AG04450 (cell line): ENCODE data around the gene AHRR. TPM values are rescaled to one million over a fixed set of nuclear protein-coding genes. Genes with fewer than 3 reads are reported as not detected.

Source experiments
- CTCF ChIA-PET: fragments of 300-600, 350-600 bp; formaldehyde crosslinking; extraction: SDS; loops from one replicate; lab custom pipeline; 2022; ENCODE audit warnings: antibody characterized with exemption, inconsistent platforms; lab: Charles Lee
- POLR2A ChIA-PET: fragments of 350-600 bp; formaldehyde crosslinking; extraction: SDS; loops from one replicate; lab custom pipeline; 2021; ENCODE audit warnings: antibody characterized with exemption, inconsistent platforms; lab: Yijun Ruan, JAX
- DNase-seq: peaks from one replicate; pipeline ENCODE4 v3.0.0-alpha.2; 2011; ENCODE audit warnings: low read depth, low spot score
- H3K27ac ChIP-seq: one replicate; pipeline ENCODE4 v1.5.1; 2012; ENCODE audit warnings: low read depth, low read length, control low read depth
- H3K27me3 ChIP-seq: one replicate; pipeline ENCODE4 v1.6.0; 2012; ENCODE audit warnings: low read length; ENCODE audit not compliant: control insufficient read depth, insufficient read depth
- H3K4me3 ChIP-seq: 2 replicates; pipeline ENCODE4 v1.5.1; 2011; ENCODE audit warnings: mild to moderate bottlenecking, low read depth, low read length, control low read depth
- H3K9me3 ChIP-seq: 2 replicates; pipeline ENCODE4 v1.5.1; 2012; ENCODE audit warnings: low read length; ENCODE audit not compliant: control insufficient read depth, insufficient read depth
- polyA plus RNA-seq: library from polyadenylated mRNA; depleted of rRNA; stranded (reverse); fragments of >200 nt; gene quantifications from 2 replicates; pipeline ENCODE4 v1.2.3, GENCODE V29; 2011
- TF ChIP-seq, protein P1 (sequence below): IDR thresholded peaks from 2 replicates; pipeline ENCODE4 v1.5.1; 2011; ENCODE audit warnings: low read depth, low read length, control low read depth, inconsistent platforms

Gene AHRR
- polyA plus RNA-seq, 1 experiment = 22.3 TPM

DNA sequence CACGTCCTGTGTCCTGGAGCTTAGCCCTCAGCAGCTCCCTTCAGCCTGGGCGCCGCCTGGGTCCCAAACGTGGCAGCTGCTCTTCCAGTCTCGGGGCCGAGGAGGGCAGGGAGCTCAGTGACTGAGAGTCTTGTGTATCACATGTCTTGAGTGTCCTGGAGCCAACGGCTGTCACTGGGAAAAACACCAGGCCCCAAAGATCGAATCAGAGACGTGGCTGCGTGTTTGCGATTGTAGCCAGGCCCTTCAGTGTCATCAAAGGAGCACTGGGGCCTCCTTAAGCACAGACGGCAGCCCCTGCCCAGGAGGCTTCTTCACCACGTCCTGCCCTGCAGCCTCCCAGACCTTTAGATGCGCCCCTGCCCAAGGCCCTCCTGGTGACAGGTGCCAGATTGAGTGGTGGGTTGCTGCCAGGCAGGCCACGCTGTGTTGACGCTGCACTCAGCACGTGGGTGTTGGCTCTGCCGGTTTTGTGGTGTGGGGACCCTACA is 115.8 kb downstream of the AHRR start:
- Histone ChIP-seq H3K27me3 (no peaks in the 10 kb centered on the region), H3K4me3 (no peak overlapping the region), H3K9me3 (peaks cover 3% of the 10 kb centered on the region), H3K27ac (no peak overlapping the region)
- CTCF ChIA-PET = interaction anchor here (5.2 kb wide), 1 partner anchor 120 kb away, joined by 31 read pairs; no protein-coding TSS in a partner anchor
- no peak for DNase-seq
- POLR2A ChIA-PET = no interaction called here
- TF ChIP-seq, protein P1, sequence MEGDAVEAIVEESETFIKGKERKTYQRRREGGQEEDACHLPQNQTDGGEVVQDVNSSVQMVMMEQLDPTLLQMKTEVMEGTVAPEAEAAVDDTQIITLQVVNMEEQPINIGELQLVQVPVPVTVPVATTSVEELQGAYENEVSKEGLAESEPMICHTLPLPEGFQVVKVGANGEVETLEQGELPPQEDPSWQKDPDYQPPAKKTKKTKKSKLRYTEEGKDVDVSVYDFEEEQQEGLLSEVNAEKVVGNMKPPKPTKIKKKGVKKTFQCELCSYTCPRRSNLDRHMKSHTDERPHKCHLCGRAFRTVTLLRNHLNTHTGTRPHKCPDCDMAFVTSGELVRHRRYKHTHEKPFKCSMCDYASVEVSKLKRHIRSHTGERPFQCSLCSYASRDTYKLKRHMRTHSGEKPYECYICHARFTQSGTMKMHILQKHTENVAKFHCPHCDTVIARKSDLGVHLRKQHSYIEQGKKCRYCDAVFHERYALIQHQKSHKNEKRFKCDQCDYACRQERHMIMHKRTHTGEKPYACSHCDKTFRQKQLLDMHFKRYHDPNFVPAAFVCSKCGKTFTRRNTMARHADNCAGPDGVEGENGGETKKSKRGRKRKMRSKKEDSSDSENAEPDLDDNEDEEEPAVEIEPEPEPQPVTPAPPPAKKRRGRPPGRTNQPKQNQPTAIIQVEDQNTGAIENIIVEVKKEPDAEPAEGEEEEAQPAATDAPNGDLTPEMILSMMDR = no peak

- CTCF ChIA-PET = interaction anchor here (5.2 kb wide), 1 partner anchor 121 kb away, joined by 31 read pairs; no protein-coding TSS in a partner anchor
- Histone ChIP-seq H3K27ac (no peak overlapping the region), H3K4me3 (no peak overlapping the region), H3K9me3 (peaks cover 7% of the 10 kb centered on the region), H3K27me3 (no peaks in the 10 kb centered on the region)
- DNase-seq = no peak
- POLR2A ChIA-PET = no interaction called here
- TF ChIP-seq, protein P1 = no peak
Observed at GRCh38 chr5:438481-438981, 117.0 kb downstream of the AHRR start.

DNA sequence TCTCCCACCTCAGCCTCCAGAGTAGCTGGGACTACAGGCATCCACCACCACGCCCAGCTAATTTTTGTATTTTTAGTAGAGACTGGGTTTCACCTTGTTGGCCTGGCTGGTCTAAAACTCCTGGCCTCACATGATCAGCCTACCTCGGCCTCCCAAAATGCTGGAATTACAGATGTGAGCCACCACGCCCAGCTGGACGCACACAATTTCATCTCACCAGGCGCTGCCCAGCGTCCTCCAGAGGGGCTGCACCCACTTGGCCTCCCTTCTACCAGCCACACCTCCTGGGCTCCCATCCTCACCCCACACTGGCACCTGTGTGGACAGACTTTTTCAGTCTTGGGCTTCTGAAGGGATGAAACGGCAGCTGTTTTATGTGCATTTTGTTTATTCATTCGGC is 117.7 kb downstream of the AHRR start:
- ChIA-PET POLR2A (no interaction called here), CTCF (interaction anchor here (1.0 to 5.2 kb wide), 2 partner anchors 8 to 122 kb away, joined by 3 to 31 read pairs; no protein-coding TSS in a partner anchor)
- no peak for DNase-seq
- H3K27ac ChIP-seq = no peak overlapping the region
- peaks cover 7% of the 10 kb centered on the region for H3K9me3 ChIP-seq
- no peaks in the 10 kb centered on the region for H3K27me3 ChIP-seq
- no peak overlapping the region for H3K4me3 ChIP-seq
- TF ChIP-seq, protein P1 = no peak

GRCh38 chr5:439636-440035 is 118.1 kb downstream of the AHRR start:
- ChIA-PET POLR2A (no interaction called here), CTCF (interaction anchor here (0.9 to 1.0 kb wide), 2 partner anchors 9 to 123 kb away, joined by 3 to 5 read pairs; no protein-coding TSS in a partner anchor)
- no peak overlapping the region for H3K27ac ChIP-seq

More at GRCh38 chr5:439636-440035, 118.1 kb downstream of the AHRR start:
- Histone ChIP-seq H3K27me3 (no peaks in the 10 kb centered on the region), H3K9me3 (peaks cover 7% of the 10 kb centered on the region), H3K4me3 (no peak overlapping the region)
- TF ChIP-seq, protein P1 = no peak
- DNase-seq = no peak
